Thyroid gland (tissue), 4 donors: ENCODE measurements around the gene ST6GALNAC3. TPM values are rescaled to one million over a fixed set of nuclear protein-coding genes. Genes with fewer than 3 reads are reported as not detected.

Source experiments
- DNase-seq, 2 donors: peaks; one replicate each; pipeline ENCODE4 v3.0.0-alpha.2; 2019
- H3K27ac ChIP-seq, 3 donors: fragments of 200-600 bp; sonication (generic); 1 replicate in 2 of 3; 2 replicates in 1 of 3; pipeline ENCODE4 v1.5.1; 2016 to 2019; ENCODE audit warnings: mild to moderate bottlenecking in 1 of 3, moderate library complexity in 1 of 3
- H3K27me3 ChIP-seq: fragments of 200-600 bp; sonication (generic); one replicate; pipeline ENCODE4 v1.5.1; 2019
- H3K36me3 ChIP-seq, 2 donors: fragments of 200-600 bp; sonication (generic); one replicate each; pipeline ENCODE4 v1.5.1; 2016 to 2019
- H3K4me1 ChIP-seq, 2 donors: fragments of 200-600 bp; sonication (generic); one replicate each; pipeline ENCODE4 v1.5.1; 2017 to 2019
- H3K4me3 ChIP-seq, 3 donors: fragments of 200-600 bp; sonication (generic); replicated peaks in 1 of 3; 1 replicate in 2 of 3; 2 replicates in 1 of 3; pipeline ENCODE4 v1.5.1; 2016; ENCODE audit warnings: mild to moderate bottlenecking in 1 of 3
- H3K9me3 ChIP-seq: fragments of 200-600 bp; sonication (generic); one replicate; pipeline ENCODE4 v1.5.1; 2017
- CTCF ChIP-seq, 6 experiments: fragments of 200-600 bp in 3 of 6; fragments of 450-650 bp in 3 of 6; sonication (generic) in 3 of 6; IDR thresholded peaks; one replicate each; pipeline ENCODE4 v1.5.1; 2016 to 2019; ENCODE audit warnings: antibody characterized with exemption in 6 of 6, mild to moderate bottlenecking in 2 of 6, inconsistent platforms in 1 of 6, moderate library complexity in 1 of 6
- POLR2A ChIP-seq, 2 donors: fragments of 450-650 bp; IDR thresholded peaks; one replicate each; pipeline ENCODE4 v1.6.1; 2017; ENCODE audit warnings: antibody characterized with exemption in 2 of 2, mild to moderate bottlenecking in 2 of 2, moderate library complexity in 1 of 2
- WGBS, 2 donors: methylation state at CpG; one replicate each; pipeline ENCODE4 v1.1.5; 2017; 5-methylcytosine and 5-hydroxymethylcytosine counted together
- intact Hi-C: fragments of 100-400 bp; cut with DNase I; formaldehyde crosslinking; loops from one replicate; pipeline ENCODE4 v1.15.1; 2023
- total RNA-seq, 4 donors: library from RNA; depleted of rRNA; stranded (reverse); fragments of >200 nt; gene quantifications; one replicate each; pipeline ENCODE4 v1.2.3, GENCODE V29; 2016

The ST6GALNAC3 gene
- total RNA-seq, 4 donors from 2014 or later: 17.4 to 35.6 (median 31.6) TPM

DNA sequence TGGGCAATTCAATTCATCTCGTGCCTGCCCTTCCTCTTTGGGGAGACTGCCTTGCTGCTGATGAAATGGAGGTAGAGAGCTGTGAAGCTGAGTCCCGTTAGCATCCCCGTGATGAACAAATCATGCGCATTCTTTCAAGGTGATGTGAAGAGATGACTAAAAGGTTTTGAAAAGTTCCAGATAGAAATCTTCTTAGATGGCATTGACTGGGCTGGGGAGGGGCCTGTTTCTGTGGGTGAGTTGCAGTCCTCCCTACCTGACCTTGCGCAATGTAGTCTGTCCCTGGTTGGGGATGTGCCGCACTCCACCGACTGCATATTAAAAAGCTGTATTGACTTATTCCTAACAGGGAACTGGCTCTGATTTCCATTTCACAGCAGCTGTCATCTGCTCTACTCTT is 49.6 kb downstream of the ST6GALNAC3 start:
- no peak overlapping the region for H3K27ac ChIP-seq
- no peaks in the 10 kb centered on the region for H3K27me3 ChIP-seq
- WGBS, 2 donors: 94 to 96% methylated on average over 7 of the region's 7 CpGs
- peaks cover 18 to 34% of the 10 kb centered on the region in 2 donors for H3K4me1 ChIP-seq
- H3K4me3 ChIP-seq: no peak overlapping the region
- TF ChIP-seq POLR2A (IDR thresholded peaks at IDR 0.05) (no peak), CTCF (IDR thresholded peaks at IDR 0.05) (no peak)
- DNase-seq: peak in 1 of 2 donors; percentile 19
- intact Hi-C loops: loop anchor here (10.0 kb wide), 1 partner anchor 119 kb away; no protein-coding TSS in a partner anchor
- no peaks in the 10 kb centered on the region for H3K36me3 ChIP-seq
- H3K9me3 ChIP-seq: no peaks in the 10 kb centered on the region

GRCh38 chr1:76125473-76126219 is 51.1 kb downstream of the ST6GALNAC3 start:
- H3K27me3 ChIP-seq: no peaks in the 10 kb centered on the region
- H3K27ac ChIP-seq: no peak overlapping the region
- intact Hi-C loops: loop anchor here (10.0 kb wide), 1 partner anchor 121 kb away; no protein-coding TSS in a partner anchor
- no peak overlapping the region for H3K4me3 ChIP-seq
- DNase-seq: no peak
- H3K4me1 ChIP-seq: peaks cover 18 to 34% of the 10 kb centered on the region in 2 donors
- WGBS, 2 donors: 87 to 94% methylated on average over 3 of the region's 3 CpGs
- H3K9me3 ChIP-seq: no peaks in the 10 kb centered on the region
- H3K36me3 ChIP-seq: no peaks in the 10 kb centered on the region
- no peak for TF ChIP-seq POLR2A (IDR thresholded peaks at IDR 0.05)
- no peak for TF ChIP-seq CTCF (IDR thresholded peaks at IDR 0.05)

DNA sequence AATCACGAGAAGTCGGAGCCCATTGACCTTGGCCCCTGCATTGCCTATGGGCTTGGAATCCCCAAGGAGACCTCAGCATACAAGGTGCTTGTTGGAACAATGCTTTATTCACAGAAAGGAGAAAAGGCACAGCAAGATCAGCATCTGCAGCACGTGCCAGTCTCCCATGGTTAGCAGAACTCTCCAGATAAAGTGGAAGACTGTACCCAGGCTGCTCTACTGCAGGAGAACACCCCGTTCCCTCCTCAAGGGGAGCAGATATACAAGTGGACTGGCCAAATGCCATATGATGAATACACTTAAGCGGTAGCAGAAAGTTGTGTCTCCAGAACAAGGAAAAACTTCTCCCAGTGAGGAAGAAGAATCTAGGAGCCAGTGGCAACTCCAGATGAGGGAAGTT is 53.5 kb downstream of the ST6GALNAC3 start:
- Histone ChIP-seq H3K27me3 (no peaks in the 10 kb centered on the region), H3K4me3 (no peak overlapping the region), H3K36me3 (no peaks in the 10 kb centered on the region), H3K27ac (no peak overlapping the region), H3K9me3 (no peaks in the 10 kb centered on the region), H3K4me1 (peaks cover under 1 to 16% of the 10 kb centered on the region in 2 donors)
- TF ChIP-seq POLR2A (IDR thresholded peaks at IDR 0.05): no peak
- no peak for TF ChIP-seq CTCF (IDR thresholded peaks at IDR 0.05)
- peak; percentile 58 to 78 for DNase-seq
- intact Hi-C loops: loop anchor here (10.0 kb wide), 1 partner anchor 123 kb away; no protein-coding TSS in a partner anchor
- WGBS, 2 donors: 61 to 72% methylated on average over 5 of the region's 5 CpGs

- H3K4me3 ChIP-seq: no peak overlapping the region
- H3K36me3 ChIP-seq: no peaks in the 10 kb centered on the region
- WGBS, 2 donors: 88 to 92% methylated on average over 6 of the region's 6 CpGs
- peaks cover 0 to 9% of the 10 kb centered on the region in 2 donors for H3K4me1 ChIP-seq
- H3K9me3 ChIP-seq: no peaks in the 10 kb centered on the region
- no peak for DNase-seq
- H3K27me3 ChIP-seq: no peaks in the 10 kb centered on the region
- intact Hi-C loops: loop anchor here (10.0 kb wide), 1 partner anchor 125 kb away; no protein-coding TSS in a partner anchor
- TF ChIP-seq CTCF (IDR thresholded peaks at IDR 0.05) (no peak), POLR2A (IDR thresholded peaks at IDR 0.05) (no peak)
- H3K27ac ChIP-seq: no peak overlapping the region
These were observed 55.2 kb downstream of the ST6GALNAC3 start for GRCh38 chr1:76129731-76130130.

DNA sequence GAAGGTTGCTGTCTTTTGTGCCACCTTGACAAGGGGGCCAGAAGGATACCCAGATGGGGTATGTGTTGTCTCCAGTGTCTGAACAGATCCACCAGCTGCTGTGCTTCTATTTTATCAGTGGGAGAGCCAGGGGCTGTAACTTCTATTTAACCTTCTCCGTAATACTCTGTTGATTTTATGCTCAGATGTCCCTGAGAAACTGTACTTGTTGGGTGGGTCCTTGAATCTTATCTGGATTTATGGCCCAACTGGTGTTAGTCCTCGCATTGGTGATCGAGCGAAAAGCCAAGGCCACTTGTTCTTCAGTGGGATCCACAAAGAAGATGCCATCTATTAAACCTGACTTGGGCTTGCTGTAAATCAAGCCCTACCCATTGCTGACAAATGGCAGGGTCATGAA is 56.4 kb downstream of the ST6GALNAC3 start:
- no peaks in the 10 kb centered on the region for H3K27me3 ChIP-seq
- WGBS, 2 donors: 98 to 99% methylated on average over 4 of the region's 4 CpGs

More for the DNA sequence above, 56.4 kb downstream of the ST6GALNAC3 start:
- Histone ChIP-seq H3K4me3 (no peak overlapping the region), H3K36me3 (no peaks in the 10 kb centered on the region), H3K9me3 (no peaks in the 10 kb centered on the region), H3K4me1 (peaks cover 0 to 14% of the 10 kb centered on the region in 2 donors), H3K27ac (no peak overlapping the region)
- intact Hi-C loops: no loop called here
- no peak for DNase-seq
- TF ChIP-seq POLR2A (IDR thresholded peaks at IDR 0.05) (no peak), CTCF (IDR thresholded peaks at IDR 0.05) (no peak)
